IPS DF 4.7 (cell line): ENCODE measurements around the gene ARHGEF6.

Experiments used
- DNase-seq: peaks from one replicate; pipeline ENCODE4 v3.0.0-alpha.2; 2013; ENCODE audit warnings: low spot score; ENCODE audit errors: extremely low read depth

ARHGEF6 gene

DNA sequence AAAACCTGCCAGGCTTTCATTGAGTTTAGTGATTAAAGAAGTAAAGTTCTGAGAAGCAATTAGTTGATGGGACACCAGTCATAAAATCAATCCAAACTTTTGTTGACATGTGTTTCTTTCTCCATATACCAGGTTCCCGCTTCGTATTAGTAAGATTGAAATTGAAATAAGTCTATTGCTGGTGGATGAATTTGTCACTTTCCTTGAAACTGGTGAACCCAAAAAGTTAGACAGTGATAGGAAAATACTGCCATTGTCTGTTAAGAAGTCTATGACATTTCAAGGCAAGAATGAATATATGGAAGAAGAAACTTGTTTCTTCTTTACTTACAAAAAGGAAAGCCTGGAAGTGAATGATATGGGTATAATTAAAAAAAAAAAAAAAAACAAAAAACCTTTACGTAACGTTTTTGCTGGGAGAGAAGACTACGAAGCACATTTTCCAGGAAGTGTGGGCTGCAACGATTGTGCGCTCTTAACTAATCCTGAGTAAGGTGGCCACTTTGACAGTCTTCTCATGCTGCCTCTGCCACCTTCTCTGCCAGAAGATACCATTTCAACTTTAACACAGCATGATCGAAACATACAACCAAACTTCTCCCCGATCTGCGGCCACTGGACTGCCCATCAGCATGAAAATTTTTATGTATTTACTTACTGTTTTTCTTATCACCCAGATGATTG, 132.9 kb downstream of the ARHGEF6 start, which contains the start of gene CD40LG:
Gene CD40LG, plus strand, starts transcription at position 482 of the 684 bp plus-strand sequence. Its CDS starts 91 bp downstream, at position 573.
- DNase-seq = no peak

DNA sequence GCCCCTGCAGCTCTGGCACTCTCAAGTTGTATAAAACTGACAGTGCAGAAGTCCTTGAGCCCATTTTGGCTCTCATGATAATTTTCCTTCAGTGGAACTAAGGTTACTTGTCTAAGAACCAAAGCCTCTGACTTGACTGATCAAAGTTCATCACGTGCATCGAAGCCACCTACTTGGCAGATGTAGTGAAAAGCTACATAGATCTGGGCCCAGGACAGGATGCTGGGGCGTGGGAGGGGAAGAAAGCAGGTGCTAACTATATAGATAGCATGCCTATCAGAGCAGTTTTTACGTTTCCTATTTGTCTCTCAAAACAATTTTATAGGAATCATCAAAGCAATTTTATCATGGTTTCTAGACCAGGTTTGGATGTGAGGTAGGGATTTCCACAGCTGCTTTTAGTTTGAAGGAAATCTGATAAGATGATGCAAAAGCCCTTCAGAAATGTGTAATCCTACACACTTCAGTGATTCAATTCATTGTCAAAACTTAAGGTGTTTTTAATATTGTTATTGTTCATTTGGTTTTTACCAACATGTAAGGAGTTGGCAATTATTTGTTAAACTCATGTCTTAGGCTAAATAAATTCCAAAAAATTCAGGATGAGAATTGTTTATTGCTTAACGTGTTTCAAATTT, 134.0 kb downstream of the ARHGEF6 start:
- no peak for DNase-seq

GRCh38 chrX:136643243-136643642, 137.5 kb downstream of the ARHGEF6 start:
- no peak for DNase-seq

DNA sequence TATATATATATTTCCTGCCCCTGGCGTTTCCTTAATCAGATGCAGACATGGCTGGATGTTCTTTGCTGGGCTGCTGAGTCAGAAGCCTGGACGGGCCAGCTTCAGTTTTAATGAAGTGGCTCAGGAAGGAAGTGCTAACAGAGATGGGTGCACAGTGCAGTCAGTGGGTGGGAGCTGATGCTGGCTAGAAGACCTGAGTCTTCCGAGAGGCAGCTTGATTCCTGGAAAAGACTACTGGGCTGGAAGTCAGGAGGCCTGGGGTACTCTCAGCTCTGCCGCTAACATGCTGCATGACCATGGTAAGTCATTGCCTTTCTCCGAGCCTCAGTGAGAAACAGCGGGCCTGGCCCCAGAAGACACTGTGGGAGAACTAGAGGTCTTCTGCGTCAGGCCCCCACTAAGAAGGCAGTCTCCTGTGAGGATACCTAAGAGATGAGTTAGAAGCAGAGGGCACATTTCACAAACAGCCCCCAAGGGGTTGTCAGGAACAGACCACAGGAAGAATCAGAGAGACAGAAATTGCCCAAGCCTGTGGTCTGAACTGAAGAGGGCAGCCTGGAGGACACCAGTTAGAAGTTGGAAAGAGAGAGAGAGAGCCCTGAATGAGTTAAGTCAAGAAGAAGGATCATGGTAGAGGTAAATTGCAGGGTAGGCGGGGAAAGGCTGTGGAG, 141.1 kb downstream of the ARHGEF6 start:
- DNase-seq = no peak

DNA sequence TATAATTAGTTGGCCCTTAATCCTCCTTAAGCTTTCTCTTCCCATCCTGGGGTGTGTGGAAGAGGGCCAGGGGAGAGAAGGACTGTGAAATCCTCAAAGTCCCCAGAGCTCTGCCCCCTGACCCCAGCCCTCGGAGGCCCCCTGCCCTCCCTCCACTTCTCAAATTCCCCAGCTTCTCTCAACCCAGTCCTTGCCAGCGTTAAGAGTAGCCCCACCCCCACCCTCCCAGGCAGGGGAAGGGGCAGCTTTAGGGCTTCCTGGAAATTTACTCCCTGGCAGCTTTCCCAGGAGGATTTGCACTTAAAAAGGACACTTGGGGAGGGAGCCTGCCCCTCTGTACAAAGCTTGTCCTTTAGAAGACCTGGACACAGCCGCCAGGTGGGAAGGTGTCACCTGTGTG, 144.6 kb downstream of the ARHGEF6 start:
- DNase-seq = no peak

DNA sequence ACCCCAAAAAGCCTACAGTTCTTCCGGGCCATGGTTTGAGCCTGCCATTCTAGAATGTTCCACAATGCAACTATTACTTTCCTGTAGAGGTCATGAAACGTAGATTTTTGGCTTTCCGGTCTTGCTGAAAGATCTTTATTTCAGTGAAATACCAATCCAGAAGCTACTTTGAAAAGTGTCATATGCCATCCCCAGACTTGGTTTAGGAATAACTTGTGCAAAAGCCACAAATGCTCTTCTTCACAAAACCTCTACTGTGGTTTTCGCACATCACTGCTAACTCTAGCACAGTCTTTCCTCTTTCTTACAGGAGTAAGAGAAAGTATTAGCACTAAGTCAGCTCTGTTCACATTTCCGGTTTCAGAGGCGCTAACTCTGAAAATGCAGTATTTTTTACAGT, 145.5 kb downstream of the ARHGEF6 start:
- DNase-seq = no peak

DNA sequence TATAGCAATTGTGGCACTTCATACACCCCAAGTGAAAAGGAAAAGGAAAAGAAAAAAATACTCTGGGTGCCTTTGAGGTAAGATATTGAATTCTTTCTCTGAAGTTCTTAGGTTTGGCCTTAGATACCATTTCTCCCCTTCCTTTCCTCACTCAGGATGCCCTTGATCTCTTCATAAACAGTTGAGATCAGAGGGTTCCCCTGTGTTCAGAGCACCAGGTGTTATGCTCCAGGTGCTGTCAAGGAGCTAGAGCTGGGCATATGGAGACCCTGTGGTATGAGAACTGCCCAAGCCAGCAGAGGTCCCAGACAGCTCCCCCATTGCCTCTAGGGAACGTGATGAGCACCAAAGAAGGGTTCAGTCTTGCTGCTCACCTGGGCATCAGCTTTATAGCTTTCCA, 149.9 kb downstream of the ARHGEF6 start:
- DNase-seq = no peak

DNA sequence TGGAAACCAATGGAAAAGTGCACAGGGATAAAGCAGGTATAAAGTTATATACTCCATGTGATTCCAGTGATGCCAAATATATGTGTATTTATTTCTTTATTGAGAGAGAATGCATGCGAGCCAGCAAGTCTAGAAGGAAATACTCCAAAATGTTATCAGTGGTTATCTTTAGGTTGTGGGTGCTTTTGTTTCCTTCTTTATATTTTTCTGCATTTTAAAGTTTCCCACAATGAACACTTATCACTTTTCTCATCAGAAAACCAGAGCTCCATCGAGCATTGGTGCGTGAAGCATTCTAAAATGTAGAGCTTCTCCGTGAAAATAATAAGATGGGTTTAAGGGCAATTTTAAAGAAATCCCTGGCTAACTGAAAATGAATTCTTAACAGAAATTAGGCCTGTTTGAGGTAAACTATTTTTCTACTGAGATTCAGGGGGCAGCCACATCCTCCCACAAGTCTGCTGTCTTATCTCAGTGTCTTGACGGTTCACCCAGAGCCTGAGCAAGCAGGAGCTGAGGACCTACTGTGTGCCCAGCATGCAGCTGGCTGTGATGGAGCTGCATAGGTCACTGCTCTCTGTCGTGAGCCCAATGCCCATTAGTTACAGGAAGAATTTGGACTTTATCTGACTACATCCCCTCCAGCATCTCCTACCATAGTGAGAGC, 151.5 kb downstream of the ARHGEF6 start:
- no peak for DNase-seq

DNA sequence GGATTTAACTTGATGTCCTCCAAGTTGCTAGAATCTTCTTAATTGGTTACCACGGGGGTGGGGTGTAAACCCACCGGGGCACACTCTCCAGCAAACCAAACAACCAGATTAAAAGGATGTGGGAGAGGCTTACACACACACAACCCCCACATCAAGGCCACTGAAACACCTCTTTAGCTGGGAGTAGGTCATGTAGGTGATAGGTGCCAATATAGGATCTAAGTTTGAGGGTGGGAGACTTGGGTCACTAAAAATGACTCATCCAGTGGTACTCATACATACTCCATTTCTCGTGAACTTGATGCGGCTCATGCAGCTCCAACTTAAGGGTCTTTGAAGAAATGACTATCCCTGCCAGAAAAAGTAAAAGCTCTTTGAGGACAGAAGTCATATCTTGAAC, 153.3 kb downstream of the ARHGEF6 start:
- DNase-seq = no peak

DNA sequence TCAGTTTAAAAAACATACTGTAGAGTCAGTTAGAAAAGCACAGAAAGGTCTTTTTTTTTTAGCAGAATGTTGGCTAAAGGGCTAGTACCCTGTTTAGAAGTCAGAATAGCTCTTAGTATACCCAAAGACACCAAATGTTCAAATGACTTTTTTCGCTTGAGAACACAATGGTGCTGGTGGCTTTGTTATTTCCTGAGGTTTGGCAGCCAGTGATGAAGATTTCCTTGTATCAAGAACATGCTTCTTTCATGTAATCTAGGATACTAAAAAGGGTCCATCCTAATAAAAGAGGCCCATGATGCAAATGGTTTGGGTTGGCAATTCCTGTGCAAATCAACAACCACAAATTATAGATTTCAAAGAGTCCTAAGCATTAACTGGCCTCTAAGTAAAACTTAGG, 153.8 kb downstream of the ARHGEF6 start:
- DNase-seq = no peak

GRCh38 chrX:136626237-136626636, 154.5 kb downstream of the ARHGEF6 start:
- DNase-seq = no peak

- DNase-seq = no peak
Measured at GRCh38 chrX:136625246-136625645, 155.5 kb downstream of the ARHGEF6 start.

- no peak for DNase-seq
Measured at GRCh38 chrX:136623396-136623795, 157.3 kb downstream of the ARHGEF6 start.

DNA sequence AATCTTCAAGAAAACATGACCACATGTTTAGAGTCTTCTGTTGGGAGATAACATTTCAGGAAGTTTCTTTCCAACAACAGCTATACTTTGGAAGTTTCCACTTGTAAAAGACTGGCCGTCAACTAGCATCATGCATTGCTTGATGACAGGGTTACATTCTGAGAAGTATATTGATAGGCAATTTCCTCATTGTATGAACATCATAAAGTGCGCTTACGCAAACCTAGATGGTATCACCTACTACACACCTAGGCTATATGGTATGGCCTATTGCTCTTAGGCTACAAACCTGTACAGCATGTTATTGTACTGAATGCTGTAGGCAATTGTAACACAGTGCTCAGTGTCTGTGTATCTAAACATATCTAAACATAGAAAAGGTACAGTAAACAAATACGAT, 158.2 kb downstream of the ARHGEF6 start:
- DNase-seq = no peak

GRCh38 chrX:136620780-136621179, 160.0 kb downstream of the ARHGEF6 start:
- DNase-seq = no peak

GRCh38 chrX:136619899-136620505, 160.7 kb downstream of the ARHGEF6 start:
- DNase-seq = no peak

GRCh38 chrX:136616987-136617685, 163.6 kb downstream of the ARHGEF6 start:
- no peak for DNase-seq
